HUES6 (cell line): ENCODE data around the gene PKNOX2.
A peak's percentile ranks its signal among the peaks of the same experiment; 100 is the strongest.

Source experiments
- H3K27ac ChIP-seq: 2 replicates; pipeline ENCODE4 v1.7.0; 2013; ENCODE audit warnings: low read depth, mild to moderate bottlenecking, low read length, inconsistent platforms
- H3K27me3 ChIP-seq: 2 replicates; pipeline ENCODE4 v1.6.1; 2013; ENCODE audit warnings: low read length; ENCODE audit not compliant: control insufficient read depth, insufficient read depth
- H3K36me3 ChIP-seq: 2 replicates; pipeline ENCODE4 v1.6.1; 2013; ENCODE audit warnings: low read length; ENCODE audit not compliant: control insufficient read depth, insufficient read depth
- H3K4me1 ChIP-seq: 2 replicates; pipeline ENCODE4 v1.6.1; 2013; ENCODE audit warnings: low read length; ENCODE audit not compliant: control insufficient read depth, insufficient read depth
- H3K4me3 ChIP-seq: 2 replicates; pipeline ENCODE4 v1.5.1; 2013; ENCODE audit warnings: low read depth, low read length
- H3K9ac ChIP-seq: one replicate; pipeline ENCODE4 v1.6.1; 2013; ENCODE audit warnings: mild to moderate bottlenecking, low read length
- H3K9me3 ChIP-seq: 2 replicates; pipeline ENCODE4 v1.6.1; 2013; ENCODE audit warnings: low read depth, low read length; ENCODE audit not compliant: control insufficient read depth, insufficient read depth

Gene PKNOX2

GRCh38 chr11:125253289-125253688 is 88.7 kb downstream of the PKNOX2 start:
- Histone ChIP-seq H3K9me3 (no peaks in the 10 kb centered on the region), H3K4me1 (peaks cover 23% of the 10 kb centered on the region; the same call in 1 of the 2 replicates), H3K9ac (no peak overlapping the region), H3K27me3 (no peaks in the 10 kb centered on the region), H3K4me3 (no peak overlapping the region), H3K36me3 (no peaks in the 10 kb centered on the region), H3K27ac (no peak overlapping the region)

GRCh38 chr11:125253795-125254525 is 89.4 kb downstream of the PKNOX2 start:
- Histone ChIP-seq H3K36me3 (no peaks in the 10 kb centered on the region), H3K27me3 (no peaks in the 10 kb centered on the region), H3K9ac (no peak overlapping the region), H3K9me3 (no peaks in the 10 kb centered on the region), H3K4me3 (no peak overlapping the region), H3K4me1 (peaks cover 23% of the 10 kb centered on the region; the same call in 1 of the 2 replicates), H3K27ac (no peak overlapping the region)

- Histone ChIP-seq H3K4me1 (peaks cover 24% of the 10 kb centered on the region; the same call in 1 of the 2 replicates), H3K27ac (no peak overlapping the region), H3K27me3 (peaks cover 11% of the 10 kb centered on the region), H3K9ac (no peak overlapping the region), H3K4me3 (no peak overlapping the region), H3K9me3 (no peaks in the 10 kb centered on the region), H3K36me3 (no peaks in the 10 kb centered on the region)
Observed at GRCh38 chr11:125256541-125257189, 92.1 kb downstream of the PKNOX2 start.

- Histone ChIP-seq H3K27me3 (peaks cover 17% of the 10 kb centered on the region), H3K4me3 (no peak overlapping the region), H3K9ac (no peak overlapping the region), H3K4me1 (peaks cover 29% of the 10 kb centered on the region), H3K36me3 (no peaks in the 10 kb centered on the region), H3K9me3 (no peaks in the 10 kb centered on the region), H3K27ac (no peak overlapping the region)
Observed at GRCh38 chr11:125257190-125257579, 92.6 kb downstream of the PKNOX2 start.

GRCh38 chr11:125257751-125258150 is 93.2 kb downstream of the PKNOX2 start:
- Histone ChIP-seq H3K9ac (no peak overlapping the region), H3K27ac (no peak overlapping the region), H3K27me3 (peaks cover 22% of the 10 kb centered on the region), H3K4me3 (no peak overlapping the region), H3K4me1 (peaks cover 35% of the 10 kb centered on the region), H3K9me3 (no peaks in the 10 kb centered on the region), H3K36me3 (no peaks in the 10 kb centered on the region)

- Histone ChIP-seq H3K36me3 (no peaks in the 10 kb centered on the region), H3K9me3 (no peaks in the 10 kb centered on the region), H3K4me1 (peaks cover 36% of the 10 kb centered on the region), H3K27me3 (peaks cover 29% of the 10 kb centered on the region), H3K4me3 (no peak overlapping the region), H3K27ac (no peak overlapping the region), H3K9ac (no peak overlapping the region)
Observed at GRCh38 chr11:125258291-125259032, 93.9 kb downstream of the PKNOX2 start.

GRCh38 chr11:125261588-125261987 is 97.0 kb downstream of the PKNOX2 start:
- H3K9me3 ChIP-seq, result no peaks in the 10 kb centered on the region
- peaks cover 43% of the 10 kb centered on the region for H3K27me3 ChIP-seq
- peak overlapping the region; percentile 35 for H3K9ac ChIP-seq
- no peaks in the 10 kb centered on the region for H3K36me3 ChIP-seq
- H3K27ac ChIP-seq, result no peak overlapping the region
- no peak overlapping the region for H3K4me3 ChIP-seq
- peaks cover 40% of the 10 kb centered on the region for H3K4me1 ChIP-seq

- Histone ChIP-seq H3K9me3 (no peaks in the 10 kb centered on the region), H3K36me3 (no peaks in the 10 kb centered on the region), H3K9ac (peak overlapping the region; percentile 78), H3K4me3 (peak overlapping the region; percentile 45), H3K4me1 (peaks cover 39% of the 10 kb centered on the region), H3K27ac (peak overlapping the region; percentile 66; the same call in 1 of the 2 replicates), H3K27me3 (peaks cover 43% of the 10 kb centered on the region)
Observed at GRCh38 chr11:125262194-125262829, 97.8 kb downstream of the PKNOX2 start.

- peak overlapping the region; percentile 66; the same call in 1 of the 2 replicates for H3K27ac ChIP-seq
- H3K9me3 ChIP-seq, result no peaks in the 10 kb centered on the region
- H3K36me3 ChIP-seq, result no peaks in the 10 kb centered on the region
- H3K4me1 ChIP-seq, result peaks cover 38% of the 10 kb centered on the region
- peak overlapping the region; percentile 78 for H3K9ac ChIP-seq
- H3K4me3 ChIP-seq, result peak overlapping the region; percentile 45
- H3K27me3 ChIP-seq, result peaks cover 43% of the 10 kb centered on the region
Observed at GRCh38 chr11:125262830-125263218, 98.3 kb downstream of the PKNOX2 start.

GRCh38 chr11:125263268-125263790 is 98.8 kb downstream of the PKNOX2 start:
- peak overlapping the region; percentile 45 for H3K4me3 ChIP-seq
- peaks cover 43% of the 10 kb centered on the region for H3K4me1 ChIP-seq
- no peaks in the 10 kb centered on the region for H3K9me3 ChIP-seq
- peak overlapping the region; percentile 78 for H3K9ac ChIP-seq
- peak overlapping the region; percentile 66; the same call in 1 of the 2 replicates for H3K27ac ChIP-seq
- no peaks in the 10 kb centered on the region for H3K36me3 ChIP-seq
- H3K27me3 ChIP-seq, result peaks cover 43% of the 10 kb centered on the region
